Cardiac muscle cell (in vitro differentiated cells and primary cell): Measurements from ENCODE around the gene SUSD2. TPM values are rescaled to one million over a fixed set of nuclear protein-coding genes. Genes with fewer than 3 reads are reported as not detected.
A peak's percentile ranks its signal among the peaks of the same experiment; 100 is the strongest.
"Not testable (repeated sequence)": the region's sequence is repeated elsewhere in the genome, so short reads cannot be mapped to it uniquely, and the experiment has no call there.

ENCODE experiments used
- DNase-seq, 2 donors: peaks; one replicate each; pipeline versions ENCODE4 v3.0.0 to v3.0.0-alpha.2; 2010 to 2017; ENCODE audit warnings: low read depth in 1 of 2, low spot score in 1 of 2
- H3K27ac ChIP-seq: fragments of 200-600 bp; sonication (generic); 2 replicates; pipeline ENCODE4 v1.5.1; 2016
- H3K27me3 ChIP-seq: fragments of 200-600 bp; sonication (generic); 2 replicates; pipeline ENCODE4 v1.6.0; 2016; ENCODE audit warnings: control low read depth
- H3K36me3 ChIP-seq: fragments of 200-600 bp; sonication (generic); 2 replicates; pipeline ENCODE4 v1.5.1; 2016; ENCODE audit warnings: control low read depth
- H3K4me1 ChIP-seq: fragments of 200-600 bp; sonication (generic); 2 replicates; pipeline ENCODE4 v1.8.1; 2017; ENCODE audit warnings: low read depth, mild to moderate bottlenecking, mixed run types
- H3K4me3 ChIP-seq: fragments of 200-600 bp; sonication (generic); 2 replicates; pipeline ENCODE4 v1.5.1; 2016; ENCODE audit warnings: mild to moderate bottlenecking
- H3K9me3 ChIP-seq: fragments of 200-600 bp; sonication (generic); 2 replicates; pipeline ENCODE4 v1.5.1; 2017; ENCODE audit warnings: low read depth, mild to moderate bottlenecking, control low read depth
- CTCF ChIP-seq: IDR thresholded peaks from 2 replicates; pipeline ENCODE4 v1.5.1; 2012; ENCODE audit warnings: low read depth, mild to moderate bottlenecking, low read length
- polyA plus RNA-seq: library from polyadenylated mRNA; unstranded; fragments of >200 nt; fragmentation: Nextera tagmentation; extraction: Ambion mirVana; gene quantifications from 2 replicates; pipeline ENCODE4 v1.2.1, GENCODE V29; 2016
- total RNA-seq: library from RNA; depleted of rRNA; stranded (reverse); fragments of >200 nt; gene quantifications from 2 replicates; pipeline ENCODE4 v1.2.3, GENCODE V29; 2016

The SUSD2 gene
- total and polyA plus RNA-seq, 2 experiments from 2014 or later: 1.8 to 2.6 TPM

GRCh38 chr22:24233816-24234215 lies 52.5 kb downstream of the SUSD2 start:
- peaks cover 3% of the 10 kb centered on the region for H3K4me1 ChIP-seq
- no peaks in the 10 kb centered on the region for H3K27me3 ChIP-seq
- TF ChIP-seq CTCF: no peak
- H3K36me3 ChIP-seq: no peaks in the 10 kb centered on the region
- no peak overlapping the region for H3K27ac ChIP-seq
- no peaks in the 10 kb centered on the region for H3K9me3 ChIP-seq
- no peak for DNase-seq
- H3K4me3 ChIP-seq: no peak overlapping the region

- no peak for DNase-seq
- Histone ChIP-seq H3K4me3 (no peak overlapping the region), H3K9me3 (no peaks in the 10 kb centered on the region), H3K4me1 (peaks cover 3% of the 10 kb centered on the region), H3K27ac (no peak overlapping the region), H3K36me3 (no peaks in the 10 kb centered on the region), H3K27me3 (no peaks in the 10 kb centered on the region)
- no peak for TF ChIP-seq CTCF
Measured at GRCh38 chr22:24235315-24235714, 54.0 kb downstream of the SUSD2 start.

GRCh38 chr22:24236656-24237055 lies 55.4 kb downstream of the SUSD2 start:
- no peaks in the 10 kb centered on the region for H3K4me1 ChIP-seq
- H3K4me3 ChIP-seq: no peak overlapping the region
- H3K27me3 ChIP-seq: no peaks in the 10 kb centered on the region
- no peak for TF ChIP-seq CTCF
- no peaks in the 10 kb centered on the region for H3K36me3 ChIP-seq
- DNase-seq: no peak
- no peak overlapping the region for H3K27ac ChIP-seq
- H3K9me3 ChIP-seq: no peaks in the 10 kb centered on the region

GRCh38 chr22:24238101-24238694 lies 56.9 kb downstream of the SUSD2 start:
- H3K9me3 ChIP-seq, H3K36me3 ChIP-seq, H3K27me3 ChIP-seq, H3K4me3 ChIP-seq, H3K27ac ChIP-seq, H3K4me1 ChIP-seq: not testable (repeated sequence)
- peak in 1 of 2 donors; percentile 60 for DNase-seq

Other genes with a start within 250 kb of the SUSD2 start
- gene GSTT2B, start 220.3 kb upstream of the SUSD2 start, total RNA-seq: 16.9 and 25.9 TPM in 2 replicates
- gene GSTT2B, start 220.3 kb upstream of the SUSD2 start, polyA plus RNA-seq: 28.8 and 42.8 TPM in 2 replicates
- 3.5 and 6.6 TPM in 2 replicates for gene DDTL, start 214.6 kb upstream of the SUSD2 start, total RNA-seq
- gene DDTL, start 214.6 kb upstream of the SUSD2 start, polyA plus RNA-seq: 11.9 and 13.8 TPM in 2 replicates
- gene DDT, start 207.0 kb upstream of the SUSD2 start, total RNA-seq: 115 and 309 TPM in 2 replicates
- 179 and 244 TPM in 2 replicates for gene DDT, start 207.0 kb upstream of the SUSD2 start, polyA plus RNA-seq
- gene GSTT2, start 201.4 kb upstream of the SUSD2 start, total RNA-seq: 1.2 and 5.2 TPM in 2 replicates
- 5.0 and 5.1 TPM in 2 replicates for gene GSTT2, start 201.4 kb upstream of the SUSD2 start, polyA plus RNA-seq
- not detected in 2 replicates for gene GSTT4, start 176.0 kb upstream of the SUSD2 start, total RNA-seq
- gene GSTT4, start 176.0 kb upstream of the SUSD2 start, polyA plus RNA-seq: not detected in 2 replicates
- gene CABIN1, start 170.2 kb upstream of the SUSD2 start, total RNA-seq: 115 and 124 TPM in 2 replicates
- gene CABIN1, start 170.2 kb upstream of the SUSD2 start, polyA plus RNA-seq: 33.9 and 42.5 TPM in 2 replicates
- 0.21 and 0.35 TPM in 2 replicates for gene GGT5, start 63.6 kb downstream of the SUSD2 start, total RNA-seq
- gene GGT5, start 63.6 kb downstream of the SUSD2 start, polyA plus RNA-seq: 2.3 and 3.6 TPM in 2 replicates
- gene SPECC1L, start 89.3 kb downstream of the SUSD2 start, total RNA-seq: 36.9 and 43.2 TPM in 2 replicates
- gene SPECC1L, start 89.3 kb downstream of the SUSD2 start, polyA plus RNA-seq: 19.7 and 26.9 TPM in 2 replicates
- gene ADORA2A, start 246.1 kb downstream of the SUSD2 start, total RNA-seq: 9.1 and 13.7 TPM in 2 replicates
- gene ADORA2A, start 246.1 kb downstream of the SUSD2 start, polyA plus RNA-seq: 4.0 and 5.9 TPM in 2 replicates